ENCODE results near the gene INTS15. TPM values are rescaled to one million over a fixed set of nuclear protein-coding genes. Genes with fewer than 3 reads are reported as not detected.
"Not testable (repeated sequence)": the region's sequence is repeated elsewhere in the genome, so short reads cannot be mapped to it uniquely, and the experiment has no call there.

The INTS15 gene
- total and polyA plus RNA-seq, 7 experiments from 2014 or later, result 29.7 to 69.1 (median 51.8) TPM

GRCh38 chr7:6576024-6576866 lies 13.6 kb upstream of the INTS15 start:
- Mint-ChIP-seq H3K4me3 (peak overlapping the region; percentile 36 to 90 (median 64)), H3K4me1 (peaks cover 0 to 20% (median 12%) of the 10 kb centered on the region in 7 donors)
- CTCF ChIA-PET, result interaction anchor here (0.9 to 1.4 kb wide), 4 partner anchors 14 to 60 kb away, joined by 3 to 4 read pairs (median 3); partner anchors contain the start of gene INTS15

GRCh38 chr7:6576867-6577368 lies 12.9 kb upstream of the INTS15 start:
- POLR2A ChIA-PET, result interaction anchor here (0.6 to 2.1 kb wide), 8 partner anchors 13 to 153 kb away, joined by 3 to 14 read pairs (median 4); partner anchors contain the start of gene INTS15
- H3K9me3 Mint-ChIP-seq; ATAC-seq; H3K9me3 ChIP-seq (ENCODE audit: control insufficient read depth in 2 of 3, low read length in 3 of 3); H3K4me1 ChIP-seq (ENCODE audit: control insufficient read depth in 2 of 2, insufficient read depth in 2 of 2, low read length in 2 of 2); H3K27me3 Mint-ChIP-seq; H3K27me3 ChIP-seq (ENCODE audit: control insufficient read depth in 2 of 2, insufficient read depth in 2 of 2, low read length in 2 of 2): not testable (repeated sequence)
- intact Hi-C loops (cut with micrococcal nuclease), result loop anchor here (1.0 to 5.0 kb wide), 3 partner anchors 13 to 990 kb away; partner anchors contain the start of genes INTS15 (in 2 of the 2), DAGLB (in 1 of the 2) and MIOS (in 1 of the 2)
- H3K4me3 ChIP-seq (ENCODE audit: low read length), result peak overlapping the region; percentile 76
- Mint-ChIP-seq H3K4me3 (peak overlapping the region; percentile 83 to 91 (median 89)), H3K36me3 (peaks cover 0 to 19% (median 10%) of the 10 kb centered on the region in 5 donors), H3K27ac (peak overlapping the region in 7 of 9 donors; percentile 56 to 95 (median 89)), H3K4me1 (peaks cover 0 to 26% (median 16%) of the 10 kb centered on the region in 7 donors)
- H3K36me3 ChIP-seq (ENCODE audit: control insufficient read depth in 2 of 3, insufficient read depth in 3 of 3, low read length in 3 of 3), result peaks cover 0 to 18% (median 0%) of the 10 kb centered on the region in 3 experiments
- CTCF ChIA-PET, result interaction anchor here (1.2 to 1.4 kb wide), 3 partner anchors 12 to 52 kb away, joined by 3 to 6 read pairs (median 4); no protein-coding TSS in a partner anchor
- peak in 1 of 9 donors; percentile 23 for DNase-seq
- H3K27ac ChIP-seq (ENCODE audit: low read depth, low read length), result peak overlapping the region; percentile 99

More at GRCh38 chr7:6576024-6576866, 13.6 kb upstream of the INTS15 start:
- H3K9me3 ChIP-seq (ENCODE audit: control insufficient read depth in 2 of 3, low read length in 3 of 3), result no peaks in the 10 kb centered on the region
- H3K27me3 Mint-ChIP-seq, result peaks cover 0 to 4% (median 0%) of the 10 kb centered on the region in 5 donors
- ATAC-seq (no peak), DNase-seq (no peak)
- no peaks in the 10 kb centered on the region for H3K9me3 Mint-ChIP-seq
- POLR2A ChIA-PET, result interaction anchor here (0.7 to 1.8 kb wide), 7 partner anchors 12 to 129 kb away, joined by 3 to 10 read pairs (median 4); partner anchors contain the start of gene INTS15
- H3K4me3 ChIP-seq (ENCODE audit: low read length), result no peak overlapping the region
- H3K27me3 ChIP-seq (ENCODE audit: control insufficient read depth in 2 of 2, insufficient read depth in 2 of 2, low read length in 2 of 2), result no peaks in the 10 kb centered on the region
- peak overlapping the region; percentile 55 for H3K27ac ChIP-seq (ENCODE audit: low read depth, low read length)
- H3K27ac Mint-ChIP-seq, result peak overlapping the region in 8 of 9 donors; percentile 49 to 86 (median 74)
- H3K36me3 Mint-ChIP-seq, result peaks cover 0 to 12% (median 4%) of the 10 kb centered on the region in 5 donors
- intact Hi-C loops (cut with micrococcal nuclease), result loop anchor here in 1 of 2 donors (5.0 kb wide), 2 partner anchors 129 to 991 kb away; partner anchors contain the start of genes DAGLB and MIOS
- no peaks in the 10 kb centered on the region for H3K4me1 ChIP-seq (ENCODE audit: control insufficient read depth in 2 of 2, insufficient read depth in 2 of 2, low read length in 2 of 2)
- peaks cover 0 to 11% (median 0%) of the 10 kb centered on the region in 3 experiments for H3K36me3 ChIP-seq (ENCODE audit: control insufficient read depth in 2 of 3, insufficient read depth in 3 of 3, low read length in 3 of 3)

DNA sequence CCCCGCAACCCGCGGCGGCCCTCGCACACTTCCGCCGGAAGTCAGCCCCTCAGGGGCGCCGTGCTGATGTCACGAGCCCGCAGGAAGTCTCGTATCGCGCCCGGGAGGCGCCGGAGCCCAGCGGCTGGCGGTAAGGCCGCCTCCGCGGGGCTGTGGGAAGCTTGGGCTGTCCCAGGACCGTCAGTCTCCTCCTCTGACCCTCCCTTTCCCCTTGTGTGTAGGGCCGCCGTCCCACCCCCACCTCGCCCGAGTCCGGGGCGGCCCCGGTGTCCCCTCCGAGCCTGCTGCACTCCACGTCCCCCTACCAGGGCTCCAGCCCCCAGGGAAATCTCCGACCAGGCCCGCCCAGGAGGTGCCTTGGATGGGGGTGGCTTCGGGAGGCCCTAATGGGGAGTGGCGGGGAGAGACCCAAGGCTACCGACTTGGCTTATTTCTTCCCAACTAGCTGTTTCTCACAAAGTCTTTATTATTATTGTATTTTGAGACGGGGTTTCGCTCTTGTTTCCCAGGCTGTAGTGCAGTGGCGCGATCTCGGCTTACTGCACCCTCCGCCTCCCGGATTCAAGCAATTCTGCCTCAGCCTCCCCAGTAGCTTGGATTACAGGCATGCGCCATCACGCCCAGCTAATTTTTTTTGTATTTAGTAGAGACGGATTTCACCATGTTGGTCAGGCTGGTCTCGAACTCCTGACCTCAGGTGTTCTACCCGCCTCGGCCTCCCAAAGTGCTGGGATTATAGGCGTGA lies 12.3 kb upstream of the INTS15 start, which contains the start of gene ZDHHC4:
TSS of gene ZDHHC4 (plus strand) at position 86 of the 745 bp plus-strand sequence. CDS start 3,108 bp downstream, outside the sequence.
- H3K27ac Mint-ChIP-seq, result peak within 1 kb of the TSS; percentile 83 to 96 (median 93)
- Histone ChIP-seq H3K27me3 (ENCODE audit: control insufficient read depth in 2 of 2, insufficient read depth in 2 of 2, low read length in 2 of 2) (no peaks in the 10 kb centered on the region), H3K4me3 (ENCODE audit: low read length) (peak within 1 kb of the TSS; percentile 76), H3K27ac (ENCODE audit: low read depth, low read length) (peak within 1 kb of the TSS; percentile 99), H3K9me3 (ENCODE audit: control insufficient read depth in 2 of 3, low read length in 3 of 3) (no peaks in the 10 kb centered on the region), H3K36me3 (ENCODE audit: control insufficient read depth in 2 of 3, insufficient read depth in 3 of 3, low read length in 3 of 3) (peaks cover 0 to 23% (median 0%) of the 10 kb centered on the region in 3 experiments), H3K4me1 (ENCODE audit: control insufficient read depth in 2 of 2, insufficient read depth in 2 of 2, low read length in 2 of 2) (no peaks in the 10 kb centered on the region)
- ATAC-seq (peak; percentile 97), DNase-seq (peak; percentile 75 to 90 (median 83))
- intact Hi-C loops (cut with micrococcal nuclease), result loop anchor here (1.0 to 5.0 kb wide), 3 partner anchors 13 to 990 kb away; partner anchors contain the start of genes INTS15 (in 2 of the 2), DAGLB (in 1 of the 2) and MIOS (in 1 of the 2)
- H3K4me3 Mint-ChIP-seq, result peak within 1 kb of the TSS; percentile 83 to 91 (median 89)
- POLR2A ChIA-PET, result interaction anchor here (0.6 to 2.1 kb wide), 9 partner anchors 10 to 152 kb away, joined by 3 to 14 read pairs (median 4); partner anchors contain the start of genes INTS15 and ZNF316
- CTCF ChIA-PET, result interaction anchor here (1.2 to 1.4 kb wide), 3 partner anchors 11 to 53 kb away, joined by 3 to 6 read pairs (median 4); no protein-coding TSS in a partner anchor
- H3K36me3 Mint-ChIP-seq, result peaks cover 0 to 22% (median 10%) of the 10 kb centered on the region in 5 donors
- peaks cover 0 to 29% (median 16%) of the 10 kb centered on the region in 7 donors for H3K4me1 Mint-ChIP-seq
- H3K27me3 Mint-ChIP-seq, result peaks cover 0 to 2% (median 0%) of the 10 kb centered on the region in 5 donors
- no peaks in the 10 kb centered on the region for H3K9me3 Mint-ChIP-seq

GRCh38 chr7:6578114-6579084 lies 11.4 kb upstream of the INTS15 start:
- H3K9me3 ChIP-seq (ENCODE audit: control insufficient read depth in 2 of 3, low read length in 3 of 3), result no peaks in the 10 kb centered on the region
- intact Hi-C loops (cut with micrococcal nuclease), result loop anchor here in 1 of 2 donors (5.0 kb wide), 2 partner anchors 131 to 989 kb away; partner anchors contain the start of genes DAGLB and MIOS
- Mint-ChIP-seq H3K4me3 (peak overlapping the region; percentile 83 to 91 (median 89)), H3K9me3 (no peaks in the 10 kb centered on the region), H3K36me3 (peaks cover 0 to 25% (median 10%) of the 10 kb centered on the region in 5 donors), H3K27me3 (no peaks in the 10 kb centered on the region), H3K4me1 (peaks cover 0 to 29% (median 16%) of the 10 kb centered on the region in 7 donors), H3K27ac (peak overlapping the region; percentile 83 to 96 (median 93))
- H3K4me3 ChIP-seq (ENCODE audit: low read length), result peak overlapping the region; percentile 76
- DNase-seq (no peak), ATAC-seq (no peak)
- peaks cover 0 to 31% (median 6%) of the 10 kb centered on the region in 3 experiments for H3K36me3 ChIP-seq (ENCODE audit: control insufficient read depth in 2 of 3, insufficient read depth in 3 of 3, low read length in 3 of 3)
- peak overlapping the region; percentile 99 for H3K27ac ChIP-seq (ENCODE audit: low read depth, low read length)
- CTCF ChIA-PET, result interaction anchor here (1.3 to 1.4 kb wide), 2 partner anchors 10 to 12 kb away, joined by 3 to 6 read pairs; no protein-coding TSS in a partner anchor
- no peaks in the 10 kb centered on the region for H3K4me1 ChIP-seq (ENCODE audit: control insufficient read depth in 2 of 2, insufficient read depth in 2 of 2, low read length in 2 of 2)
- POLR2A ChIA-PET, result interaction anchor here (0.8 to 2.1 kb wide), 6 partner anchors 9 to 58 kb away, joined by 3 to 14 read pairs (median 4); partner anchors contain the start of genes INTS15 and ZNF316
- H3K27me3 ChIP-seq (ENCODE audit: control insufficient read depth in 2 of 2, insufficient read depth in 2 of 2, low read length in 2 of 2), result no peaks in the 10 kb centered on the region

DNA sequence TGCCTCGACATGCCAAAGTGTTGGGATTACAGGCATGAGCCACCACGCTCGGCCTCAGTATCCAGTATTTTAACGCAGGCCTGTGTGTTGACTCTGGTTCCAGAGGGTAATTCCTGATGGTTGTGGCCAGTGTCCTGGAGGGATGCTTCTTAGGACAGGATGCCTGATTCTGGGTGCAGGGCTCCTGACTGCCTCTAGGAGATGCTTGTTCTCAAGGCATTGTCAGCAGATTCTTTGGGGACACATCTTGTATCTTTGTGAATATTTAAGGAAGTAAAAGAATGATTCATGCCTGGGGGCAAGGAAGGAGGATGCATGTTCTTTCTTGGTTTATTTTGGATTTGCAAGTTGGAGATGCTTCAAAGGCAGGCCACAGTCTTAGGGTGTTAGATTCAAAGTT lies 10.4 kb upstream of the INTS15 start:
- Mint-ChIP-seq H3K9me3 (no peaks in the 10 kb centered on the region), H3K36me3 (peaks cover 0 to 31% (median 10%) of the 10 kb centered on the region in 5 donors), H3K4me3 (peak overlapping the region in 7 of 10 donors; percentile 12 to 91 (median 45)), H3K27me3 (no peaks in the 10 kb centered on the region), H3K27ac (peak overlapping the region in 6 of 9 donors; percentile 32 to 93 (median 74)), H3K4me1 (peaks cover 0 to 29% (median 16%) of the 10 kb centered on the region in 7 donors)
- CTCF ChIA-PET, result no interaction called here
- no peak overlapping the region for H3K27ac ChIP-seq (ENCODE audit: low read depth, low read length)
- peaks cover 0 to 39% (median 11%) of the 10 kb centered on the region in 3 experiments for H3K36me3 ChIP-seq (ENCODE audit: control insufficient read depth in 2 of 3, insufficient read depth in 3 of 3, low read length in 3 of 3)
- POLR2A ChIA-PET, result interaction anchor here (1.5 kb wide), 1 partner anchor 10 kb away, joined by 4 read pairs; the partner anchor contains the start of gene INTS15
- no peaks in the 10 kb centered on the region for H3K27me3 ChIP-seq (ENCODE audit: control insufficient read depth in 2 of 2, insufficient read depth in 2 of 2, low read length in 2 of 2)
- no peaks in the 10 kb centered on the region for H3K4me1 ChIP-seq (ENCODE audit: control insufficient read depth in 2 of 2, insufficient read depth in 2 of 2, low read length in 2 of 2)
- H3K4me3 ChIP-seq (ENCODE audit: low read length), result no peak overlapping the region
- ATAC-seq (no peak), DNase-seq (no peak)
- intact Hi-C loops (cut with micrococcal nuclease), result loop anchor here in 1 of 2 donors (5.0 kb wide), 2 partner anchors 132 to 988 kb away; partner anchors contain the start of genes DAGLB and MIOS
- no peaks in the 10 kb centered on the region for H3K9me3 ChIP-seq (ENCODE audit: control insufficient read depth in 2 of 3, low read length in 3 of 3)

All from naive thymus-derived CD4-positive, alpha-beta T cell (primary cell).